ENCODE data around the gene WFS1.

WFS1 gene

DNA sequence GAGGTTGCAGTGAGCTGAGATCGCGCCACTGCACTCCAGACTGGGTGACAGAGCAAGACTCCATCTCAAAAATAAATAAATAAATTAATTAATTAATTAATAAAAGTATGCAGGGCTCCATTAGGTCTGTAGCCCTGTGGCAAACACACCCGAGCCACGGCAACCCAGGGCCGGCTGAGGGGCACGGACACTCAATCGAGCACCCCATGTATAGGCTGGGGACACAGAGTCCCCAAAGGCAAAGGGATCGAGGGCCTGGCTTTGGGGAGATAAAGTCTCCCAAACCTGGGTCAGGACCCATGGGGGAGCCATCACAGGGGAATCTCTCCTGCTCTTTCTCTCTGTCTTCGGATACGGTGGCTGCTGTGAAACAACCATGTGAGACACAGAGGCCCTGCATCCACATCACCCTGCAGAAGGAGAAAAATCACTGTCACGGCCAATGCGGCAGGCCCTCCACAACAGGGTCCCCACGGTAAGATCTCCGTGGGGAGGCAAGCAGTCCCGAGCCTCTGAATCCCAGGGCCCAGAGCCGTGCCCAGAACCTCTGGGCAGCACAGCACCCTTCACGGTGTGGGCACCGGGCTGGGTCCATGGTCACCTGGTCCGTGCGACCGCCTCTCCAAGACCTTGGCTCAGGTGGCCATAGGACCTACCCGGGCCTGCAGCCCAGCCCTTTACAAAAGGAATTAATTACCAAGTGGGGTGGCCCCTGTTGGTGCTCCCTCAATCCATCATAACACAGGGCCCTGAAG lies 81.8 kb downstream of the WFS1 start:
- H3K4me2 ChIP-seq (ENCODE audit: low read length, poor library complexity, severe bottlenecking), result no peak overlapping the region
- H3K18ac ChIP-seq (ENCODE audit: low read depth in 1 of 2, low read length in 2 of 2), result no peak overlapping the region
- H2AK5ac ChIP-seq (ENCODE audit: low read length, severe bottlenecking), result no peak overlapping the region
- no peaks in the 10 kb centered on the region for H3K36me3 ChIP-seq (ENCODE audit: control insufficient read depth in 1 of 2, insufficient read depth in 2 of 2, low read depth in 1 of 2, low read length in 2 of 2)
- no peak overlapping the region for H4K8ac ChIP-seq (ENCODE audit: low read length)
- no peak overlapping the region for H2AFZ ChIP-seq (ENCODE audit: low read depth, low read length)
- DNase-seq, result no peak
- no peak overlapping the region for H3K9ac ChIP-seq (ENCODE audit: low read length)
- no peaks in the 10 kb centered on the region for H3K4me1 ChIP-seq (ENCODE audit: control insufficient read depth, insufficient read depth, low read depth, low read length)
- no peak overlapping the region for H3K27ac ChIP-seq (ENCODE audit: low read length, poor library complexity, severe bottlenecking)
- no peaks in the 10 kb centered on the region for H3K9me3 ChIP-seq (ENCODE audit: control insufficient read depth, low read length)
- H3K79me1 ChIP-seq (replicated peaks; ENCODE audit: low read length, poor library complexity, severe bottlenecking), result no peaks in the 10 kb centered on the region
- H3K23ac ChIP-seq (ENCODE audit: low read length in 2 of 2), result no peak overlapping the region
- no peak overlapping the region for H3K14ac ChIP-seq (ENCODE audit: low read length in 2 of 2)
- H2BK120ac ChIP-seq (ENCODE audit: low read depth, low read length), result no peak overlapping the region
- no peak overlapping the region for H3K4me3 ChIP-seq (ENCODE audit: insufficient read depth in 1 of 2, low read depth in 1 of 2, low read length in 2 of 2)
- H4K91ac ChIP-seq (ENCODE audit: low read length), result no peak overlapping the region
- H3K27me3 ChIP-seq (ENCODE audit: control insufficient read depth in 1 of 2, insufficient read depth in 1 of 2, low read length in 2 of 2), result peaks cover 31 to 59% of the 10 kb centered on the region in 2 experiments
- H2BK5ac ChIP-seq (ENCODE audit: low read depth, low read length, poor library complexity, severe bottlenecking), result no peak overlapping the region
- no peak overlapping the region for H3K4ac ChIP-seq (ENCODE audit: low read depth in 1 of 2, low read length in 2 of 2)
- H2BK12ac ChIP-seq (ENCODE audit: low read length in 2 of 2), result no peak overlapping the region
- H2BK15ac ChIP-seq (ENCODE audit: low read depth, poor library complexity, severe bottlenecking), result no peak overlapping the region
- WGBS, result 91% methylated on average over 20 of the region's 22 CpGs

DNA sequence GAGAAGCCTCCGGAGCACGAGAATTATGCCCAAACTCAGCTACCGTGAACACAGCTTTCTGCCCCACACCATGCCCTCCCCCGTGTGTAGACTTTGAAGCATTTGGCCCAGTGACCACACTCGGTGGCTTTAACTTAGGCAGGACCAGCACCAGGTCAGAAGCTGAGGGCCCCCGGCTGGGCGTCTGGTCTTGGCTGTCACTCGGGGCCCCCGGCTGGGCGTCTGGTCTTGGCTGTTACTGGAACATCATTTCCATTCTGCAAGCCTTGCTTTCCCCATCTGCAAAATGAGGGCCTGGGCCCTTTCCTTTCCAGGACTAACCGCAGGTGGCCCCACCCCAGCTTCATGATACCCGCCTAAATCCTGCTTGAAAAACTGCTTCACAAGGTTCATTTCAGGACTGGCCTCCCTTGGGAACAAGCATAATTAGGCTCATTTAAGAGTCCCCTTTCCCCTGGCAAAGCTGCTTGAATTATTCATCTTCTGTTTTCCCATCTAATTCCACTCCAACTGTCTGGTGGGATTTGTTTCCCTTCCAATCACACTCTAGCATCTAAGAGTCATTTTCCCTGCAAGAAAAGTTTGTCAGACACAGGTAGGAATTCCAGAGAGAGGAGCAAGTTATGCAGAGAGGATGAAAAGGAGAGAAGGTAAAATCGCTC lies 82.5 kb downstream of the WFS1 start:
- H3K4me2 ChIP-seq (ENCODE audit: low read length, poor library complexity, severe bottlenecking), result no peak overlapping the region
- no peak overlapping the region for H3K9ac ChIP-seq (ENCODE audit: low read length)
- WGBS, result 75% methylated on average over 12 of the region's 13 CpGs
- DNase-seq, result no peak
- H2BK5ac ChIP-seq (ENCODE audit: low read depth, low read length, poor library complexity, severe bottlenecking), result no peak overlapping the region
- H3K18ac ChIP-seq (ENCODE audit: low read depth in 1 of 2, low read length in 2 of 2), result no peak overlapping the region
- no peaks in the 10 kb centered on the region for H3K4me1 ChIP-seq (ENCODE audit: control insufficient read depth, insufficient read depth, low read depth, low read length)
- no peak overlapping the region for H2BK120ac ChIP-seq (ENCODE audit: low read depth, low read length)
- no peaks in the 10 kb centered on the region for H3K9me3 ChIP-seq (ENCODE audit: control insufficient read depth, low read length)
- H2BK15ac ChIP-seq (ENCODE audit: low read depth, poor library complexity, severe bottlenecking), result no peak overlapping the region
- no peak overlapping the region for H3K4me3 ChIP-seq (ENCODE audit: insufficient read depth in 1 of 2, low read depth in 1 of 2, low read length in 2 of 2)
- H4K8ac ChIP-seq (ENCODE audit: low read length), result no peak overlapping the region
- no peak overlapping the region for H3K27ac ChIP-seq (ENCODE audit: low read length, poor library complexity, severe bottlenecking)
- no peak overlapping the region for H3K4ac ChIP-seq (ENCODE audit: low read depth in 1 of 2, low read length in 2 of 2)
- H2AFZ ChIP-seq (ENCODE audit: low read depth, low read length), result no peak overlapping the region
- peaks cover 28 to 53% of the 10 kb centered on the region in 2 experiments for H3K27me3 ChIP-seq (ENCODE audit: control insufficient read depth in 1 of 2, insufficient read depth in 1 of 2, low read length in 2 of 2)
- H4K91ac ChIP-seq (ENCODE audit: low read length), result no peak overlapping the region
- H3K79me1 ChIP-seq (replicated peaks; ENCODE audit: low read length, poor library complexity, severe bottlenecking), result no peaks in the 10 kb centered on the region
- no peak overlapping the region for H3K14ac ChIP-seq (ENCODE audit: low read length in 2 of 2)
- H3K23ac ChIP-seq (ENCODE audit: low read length in 2 of 2), result no peak overlapping the region
- H2AK5ac ChIP-seq (ENCODE audit: low read length, severe bottlenecking), result no peak overlapping the region
- no peak overlapping the region for H2BK12ac ChIP-seq (ENCODE audit: low read length in 2 of 2)
- H3K36me3 ChIP-seq (ENCODE audit: control insufficient read depth in 1 of 2, insufficient read depth in 2 of 2, low read depth in 1 of 2, low read length in 2 of 2), result no peaks in the 10 kb centered on the region
